Stomach (tissue), 9 donors: ENCODE measurements around the gene ASIC4. TPM values are rescaled to one million over a fixed set of nuclear protein-coding genes. Genes with fewer than 3 reads are reported as not detected.

Experiments
- DNase-seq, 2 donors: peaks; one replicate each; pipeline versions ENCODE4 v3.0.0 to v3.0.0-alpha.2; 2013 to 2019
- H3K27ac ChIP-seq, 5 donors: fragments of 200-600 bp in 4 of 5; sonication (generic) in 4 of 5; one replicate each; pipeline ENCODE4 v1.5.1; 2013 to 2019; ENCODE audit warnings: mild to moderate bottlenecking in 1 of 5, moderate library complexity in 1 of 5
- H3K27me3 ChIP-seq, 3 donors: fragments of 200-600 bp; sonication (generic); one replicate each; pipeline ENCODE4 v1.5.1; 2017 to 2019; ENCODE audit warnings: mixed run types in 1 of 3
- H3K36me3 ChIP-seq, 4 donors: fragments of 200-600 bp; sonication (generic); 1 replicate in 3 of 4; 2 replicates in 1 of 4; pipeline ENCODE4 v1.5.1; 2016 to 2019
- H3K4me1 ChIP-seq, 4 donors: fragments of 200-600 bp; sonication (generic); one replicate each; pipeline ENCODE4 v1.5.1; 2016 to 2019
- H3K4me3 ChIP-seq, 4 donors: fragments of 200-600 bp; sonication (generic) in 3 of 4; one replicate each; pipeline ENCODE4 v1.5.1; 2016 to 2019; ENCODE audit warnings: mild to moderate bottlenecking in 1 of 4
- H3K9me3 ChIP-seq, 4 donors: fragments of 200-600 bp; sonication (generic); one replicate each; pipeline ENCODE4 v1.5.1; 2016 to 2019
- CTCF ChIP-seq, 7 experiments: fragments of 450-650 bp in 4 of 7; fragments of 200-600 bp in 3 of 7; sonication (generic) in 3 of 7; IDR thresholded peaks; one replicate each; pipeline ENCODE4 v1.5.1; 2016 to 2019; ENCODE audit warnings: antibody characterized with exemption in 7 of 7, control low read depth in 2 of 7, mild to moderate bottlenecking in 1 of 7
- EP300 ChIP-seq: sonication (generic); formaldehyde crosslinking; IDR thresholded peaks from one replicate; pipeline ENCODE4 v1.6.1; 2017; ENCODE audit warnings: antibody characterized with exemption
- POLR2A ChIP-seq, 4 donors: fragments of 450-650 bp; IDR thresholded peaks; one replicate each; pipeline ENCODE4 v1.6.1; 2016; ENCODE audit warnings: antibody characterized with exemption in 4 of 4, control low read depth in 2 of 4, mild to moderate bottlenecking in 1 of 4, moderate library complexity in 1 of 4
- POLR2AphosphoS5 ChIP-seq, 3 donors: sonication (generic); formaldehyde crosslinking; IDR thresholded peaks; one replicate each; pipeline ENCODE4 v1.6.1; 2016; ENCODE audit warnings: antibody characterized with exemption in 3 of 3
- WGBS, 5 donors: extraction: QIAGEN DNeasy Blood & Tissue Kit in 3 of 5; methylation state at CpG; one replicate each; pipeline versions ENCODE4 v1.1.5 to v1.1.7; 2013 to 2018; 5-methylcytosine and 5-hydroxymethylcytosine counted together
- intact Hi-C: fragments of 100-400 bp; cut with DNase I; formaldehyde crosslinking; loops from one replicate; pipeline ENCODE4 v1.15.1; 2023; ENCODE audit warnings: low total_unique reads
- polyA plus RNA-seq, 3 donors: library from polyadenylated mRNA; stranded (reverse); fragments of 200-250 nt; gene quantifications; one replicate each; pipeline ENCODE4 v1.2.3, GENCODE V29; 2013
- total RNA-seq, 5 donors: library from RNA; depleted of rRNA; stranded (reverse); fragments of >200 nt; gene quantifications; one replicate each; pipeline versions ENCODE4 v1.1.0 to v1.2.3, GENCODE V29; 2014 to 2016
- donor health status: healthy with polysubstance abuse.
- donor health status: Bipolar disorder and iron deficiency.
- donor health status: healthy.

ASIC4 gene
- total and polyA plus RNA-seq, 8 donors, result 2.0 to 11.0 TPM; not detected in 6

DNA sequence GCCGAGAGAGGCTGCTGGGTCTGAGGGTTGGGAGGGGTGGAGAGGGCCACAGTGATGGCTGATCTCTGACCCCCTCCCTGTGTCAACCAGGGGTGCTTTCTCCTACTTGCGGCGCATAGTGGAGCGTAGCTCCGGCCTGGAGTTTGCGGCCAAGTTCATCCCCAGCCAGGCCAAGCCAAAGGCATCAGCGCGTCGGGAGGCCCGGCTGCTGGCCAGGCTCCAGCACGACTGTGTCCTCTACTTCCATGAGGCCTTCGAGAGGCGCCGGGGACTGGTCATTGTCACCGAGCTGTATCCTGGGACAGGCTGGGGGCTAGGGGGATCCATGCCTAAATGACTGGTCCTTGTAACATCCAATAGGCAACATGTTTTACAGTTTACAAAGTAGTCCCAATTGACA is 36.5 kb upstream of the ASIC4 start:
- intact Hi-C loops, result loop anchor here (5.0 kb wide), 1 partner anchor 49 kb away; no protein-coding TSS in a partner anchor
- Histone ChIP-seq H3K9me3 (no peaks in the 10 kb centered on the region), H3K4me3 (no peak overlapping the region), H3K36me3 (peaks cover 0 to 45% (median 16%) of the 10 kb centered on the region in 4 donors), H3K27ac (peak overlapping the region in 2 of 5 donors; percentile 20 to 56), H3K4me1 (peaks cover 0 to 26% (median 9%) of the 10 kb centered on the region in 4 donors), H3K27me3 (peaks cover 0 to 51% (median 14%) of the 10 kb centered on the region in 3 donors)
- TF ChIP-seq POLR2A (IDR thresholded peaks at IDR 0.05) (no peak), POLR2AphosphoS5 (IDR thresholded peaks at IDR 0.05) (no peak)
- DNase-seq, result peak in 1 of 2 donors; percentile 51
- 62 to 93% (median 88%) methylated on average over 11 to 15 of the region's 15 CpGs for WGBS, 5 donors

DNA sequence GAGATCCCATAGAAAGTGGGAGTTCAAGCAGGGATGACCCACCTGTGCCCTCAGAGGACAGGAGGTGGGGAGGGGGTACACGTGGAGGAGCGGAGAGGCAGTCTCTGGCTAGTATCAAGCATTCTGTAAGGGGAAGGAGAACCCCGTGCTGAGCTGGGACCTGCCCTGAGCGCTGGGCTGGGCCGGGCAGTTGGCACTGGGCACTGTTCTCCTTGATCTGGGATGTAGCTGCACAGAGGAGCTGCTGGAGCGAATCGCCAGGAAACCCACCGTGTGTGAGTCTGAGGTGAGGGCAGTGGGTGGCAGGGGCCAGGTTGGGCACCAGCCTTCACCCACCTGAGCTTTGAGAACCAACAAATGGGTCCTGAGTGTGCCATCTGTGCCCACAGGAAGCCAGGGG is 35.4 kb upstream of the ASIC4 start:
- Histone ChIP-seq H3K9me3 (no peaks in the 10 kb centered on the region), H3K4me3 (no peak overlapping the region), H3K27me3 (peaks cover 0 to 52% (median 25%) of the 10 kb centered on the region in 3 donors), H3K27ac (no peak overlapping the region), H3K4me1 (peaks cover 5 to 37% (median 16%) of the 10 kb centered on the region in 4 donors), H3K36me3 (peaks cover 0 to 34% (median 10%) of the 10 kb centered on the region in 4 donors)
- 69 to 81% (median 77%) methylated on average over 7 to 8 of the region's 8 CpGs for WGBS, 5 donors
- TF ChIP-seq EP300 (no peak), POLR2AphosphoS5 (IDR thresholded peaks at IDR 0.05) (no peak), POLR2A (IDR thresholded peaks at IDR 0.05) (no peak), CTCF (IDR thresholded peaks at IDR 0.05) (no peak)
- no peak for DNase-seq
- intact Hi-C loops, result loop anchor here (5.0 kb wide), 1 partner anchor 48 kb away; no protein-coding TSS in a partner anchor

- 84 to 94% (median 90%) methylated on average over 8 of the region's 8 CpGs for WGBS, 5 donors
- intact Hi-C loops, result no loop called here
- peak overlapping the region in 1 of 5 donors; percentile 34 for H3K27ac ChIP-seq
- H3K4me1 ChIP-seq, result peaks cover 16 to 48% (median 27%) of the 10 kb centered on the region in 4 donors
- peaks cover 0 to 31% (median 10%) of the 10 kb centered on the region in 4 donors for H3K36me3 ChIP-seq
- H3K27me3 ChIP-seq, result peaks cover 2 to 63% (median 36%) of the 10 kb centered on the region in 3 donors
- TF ChIP-seq POLR2AphosphoS5 (IDR thresholded peaks at IDR 0.05) (no peak), EP300 (no peak), CTCF (IDR thresholded peaks at IDR 0.05) (no peak), POLR2A (IDR thresholded peaks at IDR 0.05) (no peak)
- H3K9me3 ChIP-seq, result no peaks in the 10 kb centered on the region
- DNase-seq, result no peak
- H3K4me3 ChIP-seq, result no peak overlapping the region
Observed at GRCh38 chr2:219480004-219480403, 34.3 kb upstream of the ASIC4 start.

DNA sequence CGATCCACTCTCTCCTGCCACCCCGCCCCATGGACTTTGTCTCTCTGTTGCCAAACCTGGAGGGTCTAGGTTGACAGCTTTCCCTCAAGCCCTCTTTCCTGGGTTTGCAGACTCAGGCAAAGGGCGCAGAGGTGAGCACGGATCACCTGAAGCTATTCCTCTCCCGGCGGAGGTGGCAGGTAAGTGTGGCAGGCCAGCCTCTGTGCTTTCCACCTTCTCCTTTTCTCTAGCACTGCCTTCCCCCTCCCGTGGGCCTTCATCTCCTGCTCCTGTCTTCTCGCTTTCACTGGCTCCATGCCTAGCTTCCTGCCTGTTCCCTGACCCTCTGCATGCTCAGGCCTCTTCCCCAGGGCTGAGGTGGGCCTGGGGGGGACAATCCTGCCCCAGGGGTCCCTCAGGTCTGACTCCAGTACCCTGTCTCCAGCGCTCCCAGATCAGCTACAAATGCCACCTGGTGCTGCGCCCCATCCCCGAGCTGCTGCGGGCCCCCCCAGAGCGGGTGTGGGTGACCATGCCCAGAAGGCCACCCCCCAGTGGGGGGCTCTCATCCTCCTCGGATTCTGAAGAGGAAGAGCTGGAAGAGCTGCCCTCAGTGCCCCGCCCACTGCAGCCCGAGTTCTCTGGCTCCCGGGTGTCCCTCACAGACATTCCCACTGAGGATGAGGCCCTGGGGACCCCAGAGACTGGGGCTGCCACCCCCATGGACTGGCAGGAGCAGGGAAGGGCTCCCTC is 31.4 kb upstream of the ASIC4 start:
- no peak for TF ChIP-seq EP300
- no peak for TF ChIP-seq CTCF (IDR thresholded peaks at IDR 0.05)
- TF ChIP-seq POLR2A (IDR thresholded peaks at IDR 0.05), result no peak
- TF ChIP-seq POLR2AphosphoS5 (IDR thresholded peaks at IDR 0.05), result no peak
- no peak overlapping the region for H3K4me3 ChIP-seq
- 62 to 81% (median 64%) methylated on average over 11 to 17 of the region's 17 CpGs for WGBS, 5 donors
- H3K27ac ChIP-seq, result peak overlapping the region in 2 of 5 donors; percentile 30 to 68
- DNase-seq, result no peak
- H3K4me1 ChIP-seq, result peaks cover 16 to 28% (median 19%) of the 10 kb centered on the region in 4 donors
- intact Hi-C loops, result no loop called here
- peaks cover 0 to 32% (median 7%) of the 10 kb centered on the region in 4 donors for H3K36me3 ChIP-seq
- H3K9me3 ChIP-seq, result no peaks in the 10 kb centered on the region
- peaks cover 4 to 68% (median 40%) of the 10 kb centered on the region in 3 donors for H3K27me3 ChIP-seq
